Kidney capillary endothelial cell (primary cell): ENCODE measurements around the gene TSPAN14.
"Not testable (repeated sequence)": the region's sequence is repeated elsewhere in the genome, so short reads cannot be mapped to it uniquely, and the experiment has no call there.

Experiments used
- DNase-seq: peaks from one replicate; pipeline ENCODE4 v3.0.0-alpha.2; 2018; ENCODE audit warnings: low spot score

The TSPAN14 gene

GRCh38 chr10:80470266-80470665 lies 16.2 kb downstream of the TSPAN14 start:
- no peak for DNase-seq

- no peak for DNase-seq
Observed at GRCh38 chr10:80471001-80471400, 16.9 kb downstream of the TSPAN14 start.

GRCh38 chr10:80471715-80472233 lies 17.7 kb downstream of the TSPAN14 start:
- no peak for DNase-seq

- peak; percentile 75 for DNase-seq
Observed at GRCh38 chr10:80472234-80473095, 18.4 kb downstream of the TSPAN14 start.

GRCh38 chr10:80473096-80473657 lies 19.1 kb downstream of the TSPAN14 start:
- no peak for DNase-seq

DNA sequence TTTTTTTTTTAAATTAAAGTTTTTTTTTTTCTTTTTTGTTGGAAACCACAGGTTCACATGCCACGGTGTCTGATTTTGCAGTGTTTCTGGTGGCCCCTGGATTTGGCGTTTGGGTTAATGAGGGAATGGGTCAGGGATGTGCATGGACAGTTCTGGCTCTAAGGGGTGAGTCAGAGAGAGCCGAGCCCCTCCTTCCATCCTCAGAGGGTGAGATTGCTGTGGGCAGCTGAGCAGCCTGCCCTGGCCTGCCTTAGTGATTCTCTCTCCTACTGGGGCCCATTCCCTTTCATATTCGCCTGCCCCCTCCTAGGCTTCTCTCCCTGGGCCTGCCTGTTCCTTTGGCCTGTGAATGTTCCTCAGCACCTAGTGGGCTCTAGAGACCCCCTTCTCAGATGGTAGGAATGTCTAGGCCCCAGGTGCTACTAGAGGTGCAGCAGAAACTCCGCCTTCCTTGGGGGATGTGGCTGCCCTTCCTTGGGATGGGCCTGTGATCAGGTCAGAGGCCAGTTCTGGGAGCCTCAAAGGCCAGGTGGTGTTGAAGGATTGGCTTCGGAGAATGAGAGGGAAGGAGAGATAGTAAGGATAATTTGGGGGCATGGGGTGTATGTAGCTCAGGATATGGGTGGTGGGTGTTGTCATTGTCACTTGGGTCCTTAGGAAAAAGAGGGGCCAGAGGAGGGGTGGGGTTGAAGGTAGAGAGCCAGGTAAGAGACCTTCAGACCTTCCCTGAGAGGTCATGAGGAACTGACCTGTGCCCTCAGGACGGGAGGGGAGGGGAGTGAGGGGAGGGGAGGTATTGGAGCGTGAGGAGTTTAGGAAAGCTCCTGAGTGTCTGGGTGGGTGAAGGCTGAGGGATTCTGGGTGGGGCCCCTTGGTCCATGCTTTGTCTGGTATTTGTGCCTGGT lies 19.8 kb downstream of the TSPAN14 start:
- no peak for DNase-seq

DNA sequence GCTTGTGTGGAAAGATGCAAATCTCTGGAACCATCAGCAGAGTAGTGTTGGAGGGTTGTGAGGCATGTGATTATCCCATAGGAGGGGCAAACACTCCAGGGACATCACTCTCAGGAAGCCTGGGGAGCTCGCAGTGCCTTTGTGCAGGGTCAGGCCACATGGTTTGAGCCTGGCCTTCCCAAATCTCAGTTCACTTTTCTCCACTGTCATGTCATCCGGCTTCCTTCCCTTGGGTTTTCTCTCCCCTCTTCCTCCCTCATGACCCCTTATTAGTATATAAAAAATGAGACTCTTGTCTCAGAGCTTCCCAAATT lies 20.4 kb downstream of the TSPAN14 start:
- DNase-seq = no peak

DNA sequence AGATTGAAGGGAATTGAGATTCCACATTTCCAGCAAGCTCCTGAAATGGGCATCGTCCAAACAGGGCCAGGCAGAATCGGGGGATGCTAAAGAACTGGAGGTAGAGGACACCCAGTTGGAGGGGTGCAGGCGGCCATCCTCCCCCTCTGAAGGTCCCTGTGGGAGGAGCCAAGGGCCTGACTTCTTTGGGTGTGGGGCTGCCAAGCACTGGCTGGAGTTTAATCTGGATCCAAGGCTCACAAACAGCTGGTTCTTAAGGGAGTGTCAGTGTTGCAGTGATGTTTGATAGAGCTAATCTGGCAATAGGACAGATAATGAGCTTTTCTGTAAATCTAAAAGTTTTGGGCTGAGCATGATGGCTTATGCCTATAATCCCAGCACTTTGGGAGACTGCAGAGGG lies 20.8 kb downstream of the TSPAN14 start:
- DNase-seq = no peak

DNA sequence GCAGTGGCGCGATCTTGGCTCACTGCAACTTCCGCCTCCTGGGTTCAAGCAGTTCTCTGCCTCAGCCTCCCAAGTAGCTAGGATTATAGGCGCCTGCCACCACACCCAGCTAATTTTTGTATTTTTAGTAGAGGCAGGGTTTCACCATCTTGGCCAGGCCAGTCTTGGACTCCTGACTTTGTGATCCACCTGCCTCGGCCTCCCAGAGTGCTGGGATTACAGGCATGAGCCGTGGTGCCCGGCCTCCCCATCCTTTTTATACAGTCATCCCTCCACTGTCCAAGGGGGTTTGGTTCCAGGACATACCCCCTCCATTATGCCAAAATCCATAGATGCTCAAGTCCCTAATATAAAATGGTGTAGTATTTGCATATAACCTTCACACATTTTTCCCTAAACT lies 21.5 kb downstream of the TSPAN14 start:
- DNase-seq = not testable (repeated sequence)

- no peak for DNase-seq
Observed at GRCh38 chr10:80476685-80477084, 22.6 kb downstream of the TSPAN14 start.

GRCh38 chr10:80477813-80478212 lies 23.7 kb downstream of the TSPAN14 start:
- peak; percentile 92 for DNase-seq

GRCh38 chr10:80480373-80480772 lies 26.3 kb downstream of the TSPAN14 start:
- DNase-seq = not testable (repeated sequence)

DNA sequence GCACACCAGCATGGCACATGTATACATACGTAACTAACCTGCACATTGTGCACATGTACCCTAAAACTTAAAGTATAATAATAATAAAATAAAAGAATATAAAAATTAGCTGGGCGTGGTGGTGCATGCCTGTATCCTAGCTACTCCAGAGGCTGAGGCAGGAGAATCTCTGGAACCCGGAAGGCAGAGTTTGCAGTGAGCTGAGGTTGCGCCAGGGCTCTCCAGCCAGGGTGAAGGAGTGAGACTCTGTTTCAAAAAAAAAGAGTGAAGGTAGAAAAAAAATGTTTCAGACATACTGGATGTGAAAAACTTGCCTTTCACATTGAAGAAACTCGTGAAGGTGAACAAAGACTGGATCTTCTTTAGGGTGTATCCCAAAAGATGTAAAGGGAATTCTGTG lies 26.7 kb downstream of the TSPAN14 start:
- DNase-seq = no peak

GRCh38 chr10:80484243-80484642 lies 30.1 kb downstream of the TSPAN14 start:
- DNase-seq = no peak

DNA sequence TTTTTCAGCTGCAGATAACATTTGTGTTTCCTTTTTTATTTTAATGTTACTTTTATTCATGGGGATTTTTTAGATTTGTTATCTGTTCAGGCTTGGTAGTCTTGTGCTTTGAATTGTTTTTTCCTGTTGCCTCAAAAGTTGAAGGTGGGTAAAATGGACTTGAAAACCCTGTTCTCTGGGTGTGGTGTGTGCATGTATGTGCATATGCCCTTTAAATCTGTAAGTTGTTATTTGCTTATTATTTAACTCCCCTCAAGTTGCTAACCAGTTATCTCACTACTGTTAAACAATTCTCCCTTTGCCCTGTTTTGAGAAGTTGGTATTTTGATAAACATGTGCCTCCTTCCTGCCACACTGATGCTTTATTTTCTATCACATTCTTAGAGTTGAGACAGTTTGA lies 30.6 kb downstream of the TSPAN14 start:
- DNase-seq = no peak

DNA sequence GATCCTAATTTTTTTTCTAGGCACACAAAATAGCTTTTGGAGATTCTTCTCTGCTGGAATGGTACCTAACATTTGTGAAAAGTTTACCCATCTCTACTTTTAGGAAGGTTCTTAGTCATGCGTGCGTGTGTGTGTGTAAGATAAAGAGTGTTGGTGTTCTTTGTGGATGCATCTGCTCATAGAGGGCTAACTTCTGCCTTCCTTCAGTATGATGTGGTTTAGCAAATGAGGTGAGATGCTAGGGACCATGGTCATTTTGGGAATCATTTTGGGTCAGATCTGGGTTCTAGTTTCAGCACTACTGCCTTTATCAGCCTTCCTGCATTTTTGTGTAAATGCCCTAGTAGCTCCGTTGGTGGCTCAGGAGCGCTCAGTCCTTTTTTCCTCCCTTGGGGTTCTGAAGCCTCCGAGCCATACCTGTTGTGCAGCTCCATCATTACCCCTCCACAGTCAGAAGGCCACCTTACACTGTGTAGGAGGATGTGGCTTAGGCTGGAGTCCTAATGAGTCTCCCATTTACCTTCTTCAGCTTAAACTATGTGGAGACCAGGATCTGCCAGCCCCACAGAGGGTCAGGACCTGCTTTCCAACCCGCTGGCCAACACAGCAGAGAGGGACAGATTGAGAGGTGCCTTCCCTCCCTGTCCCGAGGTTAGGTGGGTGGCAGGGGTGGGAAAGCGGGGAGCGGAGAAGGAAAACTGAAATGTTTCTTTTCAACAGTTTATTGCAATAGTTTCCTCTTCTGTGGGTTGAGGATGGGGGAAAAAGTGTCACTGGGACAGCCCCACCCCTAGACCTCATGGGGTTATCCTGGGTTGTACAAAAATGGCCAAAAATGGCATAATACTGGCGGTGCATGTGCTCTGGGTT lies 31.2 kb downstream of the TSPAN14 start:
- DNase-seq = no peak

DNA sequence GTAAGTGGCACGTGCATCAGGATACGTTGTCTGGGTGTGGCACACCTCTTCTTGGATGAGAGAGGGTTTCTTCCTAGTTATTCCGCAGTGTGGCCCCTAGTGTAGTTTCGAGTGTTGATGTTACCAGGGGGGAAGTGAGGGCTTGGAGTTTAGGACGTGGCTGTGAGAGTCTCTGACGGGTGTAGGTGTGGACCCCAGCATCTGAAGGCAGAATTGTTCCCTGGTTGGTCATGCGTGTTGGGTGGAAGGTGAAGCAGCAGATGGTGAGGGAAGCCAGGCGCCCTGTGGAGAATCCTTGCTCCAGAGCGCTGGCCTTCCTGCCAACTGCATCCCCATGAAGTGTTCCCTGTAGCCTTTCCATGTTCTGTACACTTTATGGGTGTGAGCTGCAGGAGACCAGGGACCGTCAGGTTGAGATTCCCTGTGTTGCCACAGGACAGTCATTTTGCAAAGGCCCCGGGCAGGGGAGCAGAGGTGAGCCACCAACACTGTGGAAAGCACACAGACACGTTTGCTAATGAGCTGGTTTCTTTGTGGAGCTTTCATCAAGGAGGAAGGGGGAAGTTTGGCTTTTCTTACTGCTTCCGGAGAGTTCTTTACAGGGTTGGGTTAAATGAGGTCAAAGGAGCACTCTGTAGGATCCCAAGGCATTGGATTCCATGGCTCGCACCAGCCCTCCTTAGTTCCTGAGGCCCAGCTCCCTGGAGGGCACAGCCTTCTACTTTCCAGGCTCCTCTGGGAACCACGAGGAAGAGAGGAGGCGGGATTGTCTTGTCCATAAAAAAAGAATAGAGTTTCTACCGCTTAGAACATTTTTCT lies 32.0 kb downstream of the TSPAN14 start:
- no peak for DNase-seq

GRCh38 chr10:80486785-80487420 lies 32.8 kb downstream of the TSPAN14 start:
- DNase-seq = no peak

DNA sequence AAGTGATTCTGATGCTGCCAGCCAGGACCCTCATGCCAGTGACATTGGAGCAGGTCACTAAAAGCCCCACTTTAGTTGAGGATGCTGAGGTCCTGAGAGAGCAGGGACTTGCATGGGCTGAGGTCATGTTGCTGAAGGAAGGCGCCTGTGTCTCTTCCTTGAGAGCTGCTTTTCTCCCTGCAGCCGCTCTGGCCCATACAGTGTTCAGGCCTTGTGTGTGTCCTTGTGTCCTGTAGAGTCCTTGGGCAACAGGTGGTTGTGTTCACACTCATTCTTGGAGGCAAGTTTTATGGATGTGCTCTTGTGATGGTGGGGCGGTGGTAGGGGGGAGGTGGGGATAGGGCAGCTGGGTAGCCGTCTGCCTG lies 33.3 kb downstream of the TSPAN14 start:
- DNase-seq = no peak

- DNase-seq = no peak
Observed at GRCh38 chr10:80487791-80488538, 33.9 kb downstream of the TSPAN14 start.
